ENCODE results near the gene SLC35E2B. TPM values are rescaled to one million over a fixed set of nuclear protein-coding genes. Genes with fewer than 3 reads are reported as not detected.

Gene SLC35E2B
- total and polyA plus RNA-seq, 9 donors: 24.7 to 59.2 (median 40.1) TPM

- intact Hi-C loops (cut with DNase I): no loop called here
- no peaks in the 10 kb centered on the region for H3K9me3 ChIP-seq
- H3K27ac ChIP-seq: no peak overlapping the region
- H3K36me3 ChIP-seq: no peaks in the 10 kb centered on the region
- no peak overlapping the region for H3K4me3 ChIP-seq
- TF ChIP-seq EP300 (IDR thresholded peaks at IDR 0.05): no peak
- TF ChIP-seq CTCF (IDR thresholded peaks at IDR 0.05): no peak
- no peak for TF ChIP-seq POLR2A (IDR thresholded peaks at IDR 0.05)
- 89 to 95% (median 92%) methylated on average over 9 of the region's 9 CpGs for WGBS, 3 donors
- H3K4me1 ChIP-seq (ENCODE audit: insufficient read depth): peaks cover 10% of the 10 kb centered on the region
- no peaks in the 10 kb centered on the region for H3K27me3 ChIP-seq
- peak in 2 of 5 donors; percentile 13 to 44 for DNase-seq
Measured at GRCh38 chr1:1618396-1619068, 74.1 kb downstream of the SLC35E2B start.

- Histone ChIP-seq H3K4me3 (no peak overlapping the region), H3K27ac (no peak overlapping the region), H3K27me3 (no peaks in the 10 kb centered on the region), H3K9me3 (no peaks in the 10 kb centered on the region), H3K36me3 (no peaks in the 10 kb centered on the region), H3K4me1 (ENCODE audit: insufficient read depth) (peaks cover 13% of the 10 kb centered on the region)
- WGBS, 3 donors: 88 to 90% (median 89%) methylated on average over 6 of the region's 6 CpGs
- TF ChIP-seq EP300 (IDR thresholded peaks at IDR 0.05) (no peak), POLR2A (IDR thresholded peaks at IDR 0.05) (no peak), CTCF (IDR thresholded peaks at IDR 0.05) (no peak)
- peak in 2 of 5 donors; percentile 7 to 37 for DNase-seq
- intact Hi-C loops (cut with DNase I): no loop called here
Measured at GRCh38 chr1:1617925-1618324, 74.7 kb downstream of the SLC35E2B start.

GRCh38 chr1:1617516-1617915, 75.1 kb downstream of the SLC35E2B start:
- TF ChIP-seq POLR2A (IDR thresholded peaks at IDR 0.05) (no peak), CTCF (IDR thresholded peaks at IDR 0.05) (no peak), EP300 (IDR thresholded peaks at IDR 0.05) (no peak)
- Histone ChIP-seq H3K27ac (no peak overlapping the region), H3K9me3 (no peaks in the 10 kb centered on the region), H3K4me1 (ENCODE audit: insufficient read depth) (peaks cover 13% of the 10 kb centered on the region), H3K27me3 (no peaks in the 10 kb centered on the region), H3K36me3 (no peaks in the 10 kb centered on the region), H3K4me3 (no peak overlapping the region)
- 89% methylated on average over 11 of the region's 11 CpGs for WGBS, 3 donors
- peak in 2 of 5 donors; percentile 6 to 34 for DNase-seq
- intact Hi-C loops (cut with DNase I): no loop called here

GRCh38 chr1:1616838-1617237, 75.8 kb downstream of the SLC35E2B start:
- Histone ChIP-seq H3K4me1 (ENCODE audit: insufficient read depth) (peaks cover 14% of the 10 kb centered on the region), H3K9me3 (no peaks in the 10 kb centered on the region), H3K27me3 (no peaks in the 10 kb centered on the region), H3K4me3 (peak overlapping the region; percentile 92), H3K27ac (no peak overlapping the region), H3K36me3 (no peaks in the 10 kb centered on the region)
- intact Hi-C loops (cut with DNase I): no loop called here
- WGBS, 3 donors: 67 to 83% (median 69%) methylated on average over 19 of the region's 19 CpGs
- TF ChIP-seq EP300 (IDR thresholded peaks at IDR 0.05) (no peak), CTCF (IDR thresholded peaks at IDR 0.05) (no peak), POLR2A (IDR thresholded peaks at IDR 0.05) (no peak)
- peak in 2 of 5 donors; percentile 48 to 51 for DNase-seq
